ENCODE results near the gene MOB1B.
A peak's percentile ranks its signal among the peaks of the same experiment; 100 is the strongest.
"Not testable (repeated sequence)": the region's sequence is repeated elsewhere in the genome, so short reads cannot be mapped to it uniquely, and the experiment has no call there.

The MOB1B gene

DNA sequence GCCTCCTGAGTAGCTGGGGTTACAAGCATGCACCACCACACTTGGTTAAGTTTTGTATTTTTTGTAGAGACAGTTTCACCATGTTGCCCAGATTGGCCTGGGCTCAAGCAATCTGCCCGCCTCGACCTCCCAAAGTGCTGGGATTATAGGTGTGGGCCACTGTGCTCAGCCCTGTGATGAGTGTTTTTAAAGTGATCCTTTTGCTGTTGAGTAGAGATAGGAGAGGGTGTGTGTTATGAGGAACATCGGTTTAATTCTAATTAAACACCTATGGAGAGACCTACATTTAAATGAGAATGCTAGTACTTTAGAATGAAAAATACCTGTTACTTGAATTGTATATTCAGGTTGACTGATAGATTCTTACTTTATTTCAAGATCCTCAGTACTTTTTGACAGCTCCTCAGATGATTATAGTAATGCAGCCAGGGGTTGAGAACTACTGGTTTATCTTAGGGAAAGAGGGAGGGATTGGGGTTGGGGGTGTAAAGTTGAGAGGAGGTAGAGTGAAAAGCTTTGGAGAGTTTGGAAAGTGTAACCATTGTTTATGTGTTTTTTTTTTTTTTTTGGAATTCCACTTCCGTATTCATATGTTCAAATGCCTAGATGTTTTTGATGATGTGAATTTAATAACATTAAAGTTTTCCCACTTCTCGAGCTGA, 54.5 kb downstream of the MOB1B start:
- no peak for DNase-seq (ENCODE audit: low read depth)

DNA sequence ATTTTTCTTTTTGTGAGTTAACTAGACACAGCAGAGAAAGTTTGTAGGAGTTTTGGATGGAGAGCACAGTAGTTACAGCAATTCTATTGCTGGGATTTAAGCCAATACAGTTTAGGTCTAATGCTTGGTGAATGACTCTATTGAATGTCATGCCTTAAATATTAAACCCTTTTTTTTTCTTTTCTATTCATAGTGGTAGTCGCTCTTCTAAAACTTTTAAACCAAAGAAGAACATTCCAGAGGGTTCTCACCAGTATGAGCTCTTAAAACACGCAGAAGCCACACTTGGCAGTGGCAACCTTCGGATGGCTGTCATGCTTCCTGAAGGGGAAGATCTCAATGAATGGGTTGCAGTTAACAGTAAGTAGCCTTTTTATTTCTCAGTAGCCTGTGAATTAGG, 56.5 kb downstream of the MOB1B start:
- DNase-seq (ENCODE audit: low read depth), result peak; percentile 47

DNA sequence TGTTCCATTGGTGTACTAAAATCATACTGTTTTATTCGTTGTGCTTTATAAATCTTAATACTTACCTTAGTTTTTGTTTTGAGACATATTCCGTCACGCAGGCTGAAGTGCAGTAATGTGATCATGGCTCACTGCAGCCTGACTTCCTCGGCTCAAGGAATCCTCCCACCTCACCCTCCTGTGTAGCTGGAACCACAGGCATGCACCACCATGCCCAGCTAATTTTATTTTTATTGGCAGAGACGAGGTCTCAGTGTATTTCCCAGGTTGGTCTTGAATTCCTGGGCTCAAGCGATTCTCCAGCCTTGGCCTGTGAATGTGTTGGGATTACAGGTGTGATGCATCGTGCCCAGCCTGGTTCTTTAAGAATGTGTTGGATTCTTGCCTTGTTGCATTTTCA, 66.9 kb downstream of the MOB1B start:
- DNase-seq (ENCODE audit: low read depth), result no peak

DNA sequence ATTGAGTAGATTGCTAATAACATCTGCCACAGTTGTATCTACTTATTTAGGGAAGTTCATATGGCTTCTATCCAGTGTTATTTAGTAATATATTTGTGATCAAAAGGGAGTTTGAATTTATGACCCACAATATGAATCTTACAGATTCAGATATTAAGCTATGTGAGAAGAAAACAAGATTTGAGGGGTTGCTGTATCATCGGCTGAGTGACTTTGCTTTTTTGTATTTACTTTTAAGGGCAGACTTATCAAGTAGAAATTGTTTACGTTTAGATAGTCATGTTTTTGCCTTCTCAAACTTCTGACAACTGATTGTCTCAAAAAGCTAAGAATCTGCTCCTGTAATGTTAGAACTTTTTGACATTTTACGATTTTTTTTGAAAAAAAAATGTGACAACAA, 74.1 kb downstream of the MOB1B start:
- DNase-seq (ENCODE audit: low read depth), result no peak

GRCh38 chr4:70979445-70980008, 77.4 kb downstream of the MOB1B start:
- DNase-seq (ENCODE audit: low read depth), result no peak

- no peak for DNase-seq (ENCODE audit: low read depth)
These were observed 78.0 kb downstream of the MOB1B start for GRCh38 chr4:70980196-70980595.

DNA sequence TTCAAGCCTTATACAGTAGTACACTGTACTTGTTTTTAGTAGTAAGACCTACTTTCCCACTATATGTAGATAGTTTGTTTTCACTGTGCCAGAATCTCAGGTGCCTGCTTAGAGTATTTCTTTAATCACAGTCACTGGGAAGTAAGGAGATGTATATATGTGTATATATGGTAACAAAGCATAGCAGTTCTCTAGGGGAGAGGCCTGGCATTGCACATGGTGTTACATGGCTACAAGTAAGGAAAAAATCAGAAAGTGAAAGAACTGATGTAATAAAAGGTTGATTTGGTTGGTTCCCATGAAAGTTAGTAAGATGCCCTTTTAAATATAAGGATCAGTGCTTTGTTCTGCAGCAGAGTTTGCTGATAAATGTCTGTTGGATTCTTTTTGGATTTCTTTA, 81.9 kb downstream of the MOB1B start:
- DNase-seq (ENCODE audit: low read depth), result no peak

DNA sequence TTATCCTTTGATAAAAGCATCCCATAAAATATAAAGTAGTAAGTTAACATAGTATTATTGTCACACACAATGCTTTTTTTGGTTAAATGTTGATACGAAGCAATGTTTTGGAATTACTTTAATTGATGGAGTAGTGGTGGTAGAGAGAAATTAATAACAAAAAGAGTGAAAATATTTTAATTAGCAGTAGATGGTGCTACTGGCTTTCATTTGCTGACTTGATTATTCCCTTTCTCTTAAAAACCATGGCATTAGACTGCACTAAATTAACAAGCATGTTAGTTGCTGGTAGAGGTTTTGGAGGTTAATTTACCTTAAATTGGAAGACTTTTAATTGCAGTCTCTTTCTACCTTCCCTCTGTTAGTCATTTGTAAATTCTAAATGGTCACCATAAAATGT, 82.4 kb downstream of the MOB1B start:
- DNase-seq (ENCODE audit: low read depth), result no peak

DNA sequence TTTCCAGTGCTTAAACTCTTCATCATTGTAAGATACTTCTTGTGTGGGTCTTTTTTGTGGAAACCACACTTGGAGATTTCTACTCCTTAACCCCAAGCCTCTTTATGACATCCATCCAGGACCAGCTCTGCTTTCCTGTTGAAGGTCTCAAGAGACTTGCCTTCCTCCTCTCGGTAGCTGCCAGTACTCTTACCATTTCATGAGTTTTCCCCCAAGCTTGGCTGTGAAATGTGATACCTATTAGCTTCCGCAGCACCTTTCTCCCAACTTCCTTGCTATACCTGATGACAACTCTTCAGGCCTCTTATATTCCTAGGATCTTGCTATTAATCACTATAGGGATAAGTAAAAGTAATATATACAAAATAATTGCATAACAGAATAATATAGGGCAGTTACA, 89.4 kb downstream of the MOB1B start:
- no peak for DNase-seq (ENCODE audit: low read depth)

GRCh38 chr4:70992391-70992881, 90.3 kb downstream of the MOB1B start:
- no peak for DNase-seq (ENCODE audit: low read depth)

DNA sequence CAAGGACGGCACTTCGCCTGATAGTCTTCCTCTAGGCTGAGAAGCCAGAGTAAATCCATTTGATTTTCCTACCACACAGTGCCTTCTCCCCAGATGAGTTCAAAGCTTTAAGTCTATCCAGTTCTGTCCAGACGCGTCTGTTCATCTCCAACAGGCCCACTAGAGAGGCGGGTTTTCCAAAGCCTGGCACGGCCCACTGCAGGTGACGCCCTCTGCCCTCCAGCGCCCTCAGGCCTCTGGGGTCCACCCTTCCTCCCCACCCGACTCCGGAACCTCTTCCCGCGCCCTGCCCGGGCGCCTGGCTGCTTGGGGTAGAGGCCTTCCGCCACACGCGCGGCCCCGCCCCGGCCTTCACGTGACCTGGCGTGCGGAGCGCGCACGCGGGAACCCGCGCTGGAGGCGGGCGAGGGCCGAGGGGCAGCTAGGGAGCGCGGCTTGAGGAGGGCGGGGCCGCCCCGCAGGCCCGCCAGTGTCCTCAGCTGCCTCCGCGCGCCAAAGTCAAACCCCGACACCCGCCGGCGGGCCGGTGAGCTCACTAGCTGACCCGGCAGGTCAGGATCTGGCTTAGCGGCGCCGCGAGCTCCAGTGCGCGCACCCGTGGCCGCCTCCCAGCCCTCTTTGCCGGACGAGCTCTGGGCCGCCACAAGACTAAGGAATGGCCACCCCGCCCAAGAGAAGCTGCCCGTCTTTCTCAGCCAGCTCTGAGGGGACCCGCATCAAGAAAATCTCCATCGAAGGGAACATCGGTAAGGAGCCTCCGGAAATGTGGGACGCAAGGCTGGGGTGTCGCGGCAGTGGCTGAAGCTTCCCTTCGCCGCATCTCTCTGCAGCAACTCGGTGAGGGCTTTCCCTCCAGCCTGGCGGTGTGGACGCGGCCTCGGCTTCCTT, 91.3 kb downstream of the MOB1B start, which contains the start of gene DCK:
Gene DCK, plus strand, starts transcription at position 469 of the 888 bp plus-strand sequence. Its CDS starts 187 bp downstream, at position 656.
- peak; percentile 78 for DNase-seq (ENCODE audit: low read depth)

GRCh38 chr4:70994069-70994366, 91.8 kb downstream of the MOB1B start:
- no peak for DNase-seq (ENCODE audit: low read depth)

DNA sequence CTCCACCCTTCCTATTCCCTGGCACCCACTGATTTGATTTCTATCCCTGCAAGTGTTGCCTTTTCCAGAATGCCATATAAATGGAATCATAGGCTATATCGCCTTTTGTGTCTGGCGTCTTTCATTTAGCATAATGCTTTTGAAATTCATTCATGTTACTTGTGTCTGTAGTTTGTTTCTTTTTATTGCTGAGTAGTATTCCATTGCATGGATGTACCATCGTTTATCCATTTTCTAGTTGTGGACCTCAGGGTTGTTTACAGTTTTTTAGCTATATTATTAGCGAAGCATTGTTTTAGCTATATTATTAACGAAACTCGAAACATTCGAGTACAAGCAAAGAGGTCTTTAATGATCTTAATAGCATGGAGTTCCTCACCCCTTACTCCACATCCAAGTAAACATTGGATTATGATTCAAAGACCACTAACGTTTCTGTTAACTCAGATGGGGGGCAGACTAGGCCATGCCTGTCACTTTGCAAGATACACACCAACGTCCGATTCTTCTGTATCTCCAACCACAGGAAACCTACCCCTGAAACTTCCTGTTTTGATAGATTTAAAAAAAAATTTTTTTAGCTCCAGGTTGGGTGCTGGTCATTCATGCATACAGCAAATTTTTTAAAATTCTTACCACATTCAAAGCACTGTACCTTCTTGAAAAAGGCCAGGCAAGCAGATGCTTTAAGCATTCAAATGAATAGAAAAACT, 92.4 kb downstream of the MOB1B start:
- DNase-seq (ENCODE audit: low read depth), result no peak

DNA sequence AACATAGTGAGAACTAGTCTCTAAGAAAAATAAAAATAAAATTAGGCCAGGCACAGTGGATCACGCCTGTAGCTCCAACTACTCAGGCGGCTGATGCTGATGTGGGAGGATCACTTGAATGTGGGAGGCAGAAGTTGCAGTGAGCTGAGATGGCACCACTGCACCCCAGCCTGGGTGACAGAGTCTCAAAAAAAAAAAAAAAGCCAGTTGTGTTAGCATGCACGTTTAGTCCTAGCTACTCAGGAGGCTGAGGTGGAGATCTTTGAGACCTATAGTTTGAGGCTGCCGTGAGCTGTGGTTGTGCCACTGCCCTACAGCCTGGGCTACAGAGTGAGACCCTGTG, 93.8 kb downstream of the MOB1B start:
- no peak for DNase-seq (ENCODE audit: low read depth)

- no peak for DNase-seq (ENCODE audit: low read depth)
These were observed 94.9 kb downstream of the MOB1B start for GRCh38 chr4:70997036-70997435.

- DNase-seq (ENCODE audit: low read depth), result no peak
These were observed 95.4 kb downstream of the MOB1B start for GRCh38 chr4:70997546-70997945.

- not testable (repeated sequence) for DNase-seq (ENCODE audit: low read depth)
These were observed 97.5 kb downstream of the MOB1B start for GRCh38 chr4:70999639-71000038.

DNA sequence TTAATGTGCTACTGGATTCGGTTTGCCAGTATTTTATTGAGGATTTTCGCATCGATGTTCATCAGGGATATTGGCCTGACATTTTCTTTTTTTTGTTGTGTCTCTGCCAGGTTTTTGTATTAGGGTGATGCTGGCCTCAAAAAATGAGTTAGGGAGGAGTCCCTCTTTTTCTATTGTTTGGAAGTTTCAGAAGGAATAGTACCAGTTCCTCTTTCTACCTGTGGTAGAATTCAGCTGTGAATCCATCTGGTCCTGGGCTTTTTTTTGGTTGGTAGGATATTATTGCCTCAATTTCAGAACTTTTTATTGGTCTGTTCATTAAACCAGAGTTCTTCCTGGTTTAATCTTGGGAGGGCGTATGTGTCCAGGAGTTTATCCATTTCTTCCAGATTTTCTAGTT, 99.2 kb downstream of the MOB1B start:
- not testable (repeated sequence) for DNase-seq (ENCODE audit: low read depth)

DNA sequence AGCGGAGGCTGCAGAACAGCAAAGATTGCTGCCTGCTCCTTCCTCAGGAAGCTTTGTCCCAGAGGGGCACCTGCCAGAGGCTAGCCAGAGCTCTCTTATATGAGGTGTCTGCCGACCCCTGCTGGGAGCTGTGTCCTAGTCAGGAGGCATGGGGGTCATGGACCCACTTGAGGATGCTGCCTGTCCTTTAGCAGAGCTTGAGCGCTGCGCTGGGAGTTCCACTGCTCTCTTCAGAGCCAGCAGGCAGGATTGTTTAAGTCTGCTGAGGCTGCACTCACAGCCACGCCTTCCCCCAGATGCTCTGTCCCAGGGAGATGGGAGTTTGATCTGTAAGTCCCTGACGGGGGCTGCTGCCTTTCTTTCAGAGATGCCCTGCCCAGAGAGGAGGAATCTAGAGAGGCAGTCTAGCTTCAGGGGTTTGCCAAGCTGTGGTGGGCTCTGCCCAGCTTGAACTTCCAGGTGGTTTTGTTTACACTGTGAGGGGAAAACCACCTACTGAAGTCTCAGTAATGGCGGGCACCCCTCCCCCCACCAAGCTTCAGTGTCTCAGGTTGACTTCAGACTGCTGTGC, 102.2 kb downstream of the MOB1B start:
- no peak for DNase-seq (ENCODE audit: low read depth)

- not testable (repeated sequence) for DNase-seq (ENCODE audit: low read depth)
These were observed 102.9 kb downstream of the MOB1B start for GRCh38 chr4:71005025-71005424.

GRCh38 chr4:71006203-71006907, 104.2 kb downstream of the MOB1B start:
- no peak for DNase-seq (ENCODE audit: low read depth)

DNA sequence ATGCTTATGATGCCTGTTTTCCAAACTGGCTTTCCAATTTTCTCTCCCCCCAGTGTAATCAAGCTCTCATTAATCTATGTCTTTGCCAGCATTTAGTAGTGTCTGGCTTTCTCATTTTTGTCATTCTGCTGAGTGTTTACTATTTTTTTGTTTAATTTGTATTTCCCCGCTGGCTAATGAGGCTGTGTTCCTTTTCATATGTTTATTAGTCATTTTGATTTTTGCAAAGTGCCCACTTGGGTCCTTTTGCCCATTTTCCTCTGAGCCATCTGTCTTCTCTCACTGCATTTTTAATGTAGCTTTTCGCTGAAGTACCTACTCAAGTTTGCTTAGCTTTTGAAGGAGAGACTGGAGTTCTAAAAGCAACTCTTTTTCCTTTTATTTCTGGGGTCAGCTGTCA, 106.0 kb downstream of the MOB1B start:
- DNase-seq (ENCODE audit: low read depth), result no peak
